ENCODE data around the gene TYRP1.

DNA sequence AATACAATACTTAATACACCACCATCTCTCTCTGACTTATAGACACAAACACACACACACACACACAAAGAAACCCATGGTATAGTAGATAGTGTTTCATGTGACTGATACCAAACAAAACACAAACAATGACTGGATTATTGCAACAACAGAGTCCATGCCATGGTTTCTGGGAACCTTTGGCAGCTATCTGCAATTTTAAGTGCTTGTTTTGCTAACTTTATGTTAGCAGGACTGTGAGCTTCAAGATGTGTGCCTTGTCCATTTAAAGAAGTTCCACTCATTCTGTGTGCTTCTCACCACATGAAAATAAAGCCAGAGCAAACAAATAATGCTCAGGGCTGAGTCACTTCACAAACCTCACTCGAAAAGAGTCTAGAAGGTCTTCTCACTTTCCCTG lies 66.6 kb downstream of the TYRP1 start:
- TF ChIP-seq, protein P1, sequence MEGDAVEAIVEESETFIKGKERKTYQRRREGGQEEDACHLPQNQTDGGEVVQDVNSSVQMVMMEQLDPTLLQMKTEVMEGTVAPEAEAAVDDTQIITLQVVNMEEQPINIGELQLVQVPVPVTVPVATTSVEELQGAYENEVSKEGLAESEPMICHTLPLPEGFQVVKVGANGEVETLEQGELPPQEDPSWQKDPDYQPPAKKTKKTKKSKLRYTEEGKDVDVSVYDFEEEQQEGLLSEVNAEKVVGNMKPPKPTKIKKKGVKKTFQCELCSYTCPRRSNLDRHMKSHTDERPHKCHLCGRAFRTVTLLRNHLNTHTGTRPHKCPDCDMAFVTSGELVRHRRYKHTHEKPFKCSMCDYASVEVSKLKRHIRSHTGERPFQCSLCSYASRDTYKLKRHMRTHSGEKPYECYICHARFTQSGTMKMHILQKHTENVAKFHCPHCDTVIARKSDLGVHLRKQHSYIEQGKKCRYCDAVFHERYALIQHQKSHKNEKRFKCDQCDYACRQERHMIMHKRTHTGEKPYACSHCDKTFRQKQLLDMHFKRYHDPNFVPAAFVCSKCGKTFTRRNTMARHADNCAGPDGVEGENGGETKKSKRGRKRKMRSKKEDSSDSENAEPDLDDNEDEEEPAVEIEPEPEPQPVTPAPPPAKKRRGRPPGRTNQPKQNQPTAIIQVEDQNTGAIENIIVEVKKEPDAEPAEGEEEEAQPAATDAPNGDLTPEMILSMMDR (IDR thresholded peaks at IDR 0.05): no peak
- no peak for TF ChIP-seq POLR2A (IDR thresholded peaks at IDR 0.05)
